Skeletal muscle tissue (tissue), 4 donors: Measurements from ENCODE around the gene PGS1. TPM values are rescaled to one million over a fixed set of nuclear protein-coding genes. Genes with fewer than 3 reads are reported as not detected.

ENCODE experiments used
- H3K27ac ChIP-seq: one replicate; pipeline ENCODE4 v1.7.0; 2013; ENCODE audit warnings: mild to moderate bottlenecking, low read depth, low read length, inconsistent platforms
- H3K27me3 ChIP-seq, 3 donors: one replicate each; pipeline ENCODE4 v1.7.0; 2013; ENCODE audit warnings: low read length in 3 of 3; ENCODE audit not compliant: control insufficient read depth in 3 of 3, insufficient read depth in 3 of 3
- H3K36me3 ChIP-seq, 3 donors: one replicate each; pipeline ENCODE4 v1.7.0; 2013; ENCODE audit warnings: low read length in 3 of 3; ENCODE audit not compliant: control insufficient read depth in 3 of 3, insufficient read depth in 3 of 3
- H3K4me1 ChIP-seq, 3 donors: one replicate each; pipeline ENCODE4 v1.7.0; 2013; ENCODE audit warnings: low read length in 3 of 3, mild to moderate bottlenecking in 3 of 3; ENCODE audit not compliant: control insufficient read depth in 3 of 3, insufficient read depth in 3 of 3
- H3K4me3 ChIP-seq, 3 donors: one replicate each; pipeline ENCODE4 v1.7.0; 2013; ENCODE audit warnings: low read length in 3 of 3
- H3K9ac ChIP-seq, 3 donors: one replicate each; pipeline ENCODE4 v1.7.0; 2013; ENCODE audit warnings: low read length in 3 of 3, mild to moderate bottlenecking in 3 of 3, moderate library complexity in 2 of 3, low read depth in 1 of 3
- H3K9me3 ChIP-seq, 3 donors: one replicate each; pipeline ENCODE4 v1.7.0; 2013; ENCODE audit warnings: low read length in 3 of 3; ENCODE audit not compliant: control insufficient read depth in 3 of 3
- total RNA-seq: library from RNA; depleted of rRNA; stranded (reverse); fragments of >200 nt; gene quantifications from one replicate; pipeline ENCODE4 v1.2.3, GENCODE V29; 2014
- donor health status: Osteomylitis.

The PGS1 gene
- total RNA-seq, 1 donor from 2014 or later, result 15.1 TPM

- peaks cover 58 to 65% (median 65%) of the 10 kb centered on the region in 3 donors for H3K4me1 ChIP-seq
- peak overlapping the region; percentile 50 to 97 (median 85) for H3K9ac ChIP-seq
- no peaks in the 10 kb centered on the region for H3K9me3 ChIP-seq
- peak overlapping the region; percentile 96 for H3K27ac ChIP-seq
- H3K36me3 ChIP-seq, result peaks cover 6 to 14% (median 11%) of the 10 kb centered on the region in 3 donors
- peak overlapping the region; percentile 72 to 84 (median 77) for H3K4me3 ChIP-seq
- no peaks in the 10 kb centered on the region for H3K27me3 ChIP-seq
Observed at GRCh38 chr17:78357177-78357586, 21.3 kb upstream of the PGS1 start.

- H3K36me3 ChIP-seq, result peaks cover 6 to 14% (median 11%) of the 10 kb centered on the region in 3 donors
- H3K9ac ChIP-seq, result peak overlapping the region; percentile 81 to 97 (median 85)
- H3K27ac ChIP-seq, result peak overlapping the region; percentile 96
- peak overlapping the region; percentile 72 to 84 (median 77) for H3K4me3 ChIP-seq
- H3K9me3 ChIP-seq, result no peaks in the 10 kb centered on the region
- H3K4me1 ChIP-seq, result peaks cover 52 to 61% (median 60%) of the 10 kb centered on the region in 3 donors
- H3K27me3 ChIP-seq, result no peaks in the 10 kb centered on the region
Observed at GRCh38 chr17:78357672-78358537, 20.5 kb upstream of the PGS1 start.

- peaks cover 6 to 14% (median 11%) of the 10 kb centered on the region in 3 donors for H3K36me3 ChIP-seq
- H3K27me3 ChIP-seq, result no peaks in the 10 kb centered on the region
- peak overlapping the region; percentile 81 to 97 (median 85) for H3K9ac ChIP-seq
- H3K27ac ChIP-seq, result peak overlapping the region; percentile 96
- peaks cover 46 to 54% (median 54%) of the 10 kb centered on the region in 3 donors for H3K4me1 ChIP-seq
- peak overlapping the region; percentile 72 to 84 (median 77) for H3K4me3 ChIP-seq
- H3K9me3 ChIP-seq, result no peaks in the 10 kb centered on the region
Observed at GRCh38 chr17:78358538-78359320, 19.7 kb upstream of the PGS1 start.

- Histone ChIP-seq H3K4me3 (peak overlapping the region; percentile 72 to 84 (median 77)), H3K4me1 (peaks cover 42 to 48% (median 47%) of the 10 kb centered on the region in 3 donors), H3K9ac (peak overlapping the region; percentile 81 to 97 (median 85)), H3K9me3 (no peaks in the 10 kb centered on the region), H3K27ac (peak overlapping the region; percentile 96), H3K27me3 (no peaks in the 10 kb centered on the region), H3K36me3 (peaks cover 6 to 14% (median 11%) of the 10 kb centered on the region in 3 donors)
Observed at GRCh38 chr17:78359321-78359996, 19.0 kb upstream of the PGS1 start.

GRCh38 chr17:78359997-78360370, 18.5 kb upstream of the PGS1 start, which contains the start of gene SOCS3:
TSS of gene SOCS3 (minus strand) at chr17:78360077. CDS start at chr17:78359095, 982 bp downstream.
- Histone ChIP-seq H3K36me3 (peaks cover 6 to 14% (median 11%) of the 10 kb centered on the region in 3 donors), H3K9me3 (no peaks in the 10 kb centered on the region), H3K9ac (peak within 1 kb of the TSS; percentile 81 to 97 (median 85)), H3K4me3 (peak within 1 kb of the TSS; percentile 72 to 84 (median 77)), H3K4me1 (peaks cover 39 to 44% (median 42%) of the 10 kb centered on the region in 3 donors), H3K27me3 (no peaks in the 10 kb centered on the region), H3K27ac (peak within 1 kb of the TSS; percentile 96)

GRCh38 chr17:78360371-78361224, 17.9 kb upstream of the PGS1 start:
- Histone ChIP-seq H3K9me3 (no peaks in the 10 kb centered on the region), H3K27ac (peak overlapping the region; percentile 96), H3K4me1 (peaks cover 35 to 42% (median 38%) of the 10 kb centered on the region in 3 donors)

GRCh38 chr17:78361225-78361701, 17.2 kb upstream of the PGS1 start:
- H3K4me3 ChIP-seq, result no peak overlapping the region
- H3K4me1 ChIP-seq, result peaks cover 28 to 42% (median 37%) of the 10 kb centered on the region in 3 donors
- peak overlapping the region; percentile 96 for H3K27ac ChIP-seq
- peak overlapping the region in 1 of 3 donors; percentile 87 for H3K9ac ChIP-seq
- peaks cover 6 to 14% (median 11%) of the 10 kb centered on the region in 3 donors for H3K36me3 ChIP-seq
- H3K9me3 ChIP-seq, result no peaks in the 10 kb centered on the region
- no peaks in the 10 kb centered on the region for H3K27me3 ChIP-seq

More at GRCh38 chr17:78360371-78361224, 17.9 kb upstream of the PGS1 start:
- H3K4me3 ChIP-seq, result peak overlapping the region; percentile 60 to 84 (median 63)
- peaks cover 6 to 14% (median 11%) of the 10 kb centered on the region in 3 donors for H3K36me3 ChIP-seq
- no peaks in the 10 kb centered on the region for H3K27me3 ChIP-seq
- H3K9ac ChIP-seq, result peak overlapping the region; percentile 60 to 87 (median 65)

- peaks cover 6 to 14% (median 9%) of the 10 kb centered on the region in 3 donors for H3K36me3 ChIP-seq
- no peak overlapping the region for H3K9ac ChIP-seq
- no peaks in the 10 kb centered on the region for H3K9me3 ChIP-seq
- H3K4me1 ChIP-seq, result peaks cover 22 to 38% (median 29%) of the 10 kb centered on the region in 3 donors
- no peak overlapping the region for H3K27ac ChIP-seq
- no peaks in the 10 kb centered on the region for H3K27me3 ChIP-seq
- no peak overlapping the region for H3K4me3 ChIP-seq
Observed at GRCh38 chr17:78362232-78362631, 16.2 kb upstream of the PGS1 start.
